Lower leg skin (tissue), 4 donors: Measurements from ENCODE around the gene TMEM163. TPM values are rescaled to one million over a fixed set of nuclear protein-coding genes. Genes with fewer than 3 reads are reported as not detected.

ENCODE experiments used
- DNase-seq, 2 donors: peaks; one replicate each; pipeline ENCODE4 v3.0.0-alpha.2; 2019; ENCODE audit warnings: low spot score in 2 of 2
- H3K4me3 ChIP-seq: fragments of 200-600 bp; sonication (generic); 2 replicates; pipeline ENCODE4 v1.5.1; 2017; ENCODE audit warnings: mild to moderate bottlenecking, low read depth; ENCODE audit not compliant: poor library complexity, severe bottlenecking
- CTCF ChIP-seq, 3 donors: fragments of 450-650 bp; IDR thresholded peaks; one replicate each; pipeline ENCODE4 v1.5.1; 2016; ENCODE audit warnings: antibody characterized with exemption in 3 of 3, mild to moderate bottlenecking in 3 of 3, moderate library complexity in 2 of 3
- POLR2A ChIP-seq, 2 donors: fragments of 450-650 bp; IDR thresholded peaks; one replicate each; pipeline ENCODE4 v1.6.1; 2016 to 2017; ENCODE audit warnings: antibody characterized with exemption in 2 of 2, mild to moderate bottlenecking in 1 of 2, moderate library complexity in 1 of 2
- WGBS, 2 donors: methylation state at CpG; one replicate each; pipeline ENCODE4 v1.1.5; 2018; 5-methylcytosine and 5-hydroxymethylcytosine counted together
- intact Hi-C: fragments of 100-400 bp; cut with DNase I; formaldehyde crosslinking; loops from one replicate; pipeline ENCODE4 v1.15.0; 2023; ENCODE audit warnings: low total_unique reads
- total RNA-seq, 4 donors: library from RNA; depleted of rRNA; stranded (reverse); fragments of >200 nt; gene quantifications; one replicate each; pipeline ENCODE4 v1.1.0, GENCODE V29; 2016

TMEM163 gene
- total RNA-seq, 4 donors from 2014 or later, result 0.19 to 0.46 TPM; not detected in 2

- 67 to 71% methylated on average over 4 of the region's 4 CpGs for WGBS, 2 donors
- no peak overlapping the region for H3K4me3 ChIP-seq
- DNase-seq, result no peak
- intact Hi-C loops, result no loop called here
- TF ChIP-seq POLR2A (IDR thresholded peaks at IDR 0.05), result no peak
- TF ChIP-seq CTCF (IDR thresholded peaks at IDR 0.05), result no peak
These were observed 2.7 kb downstream of the TMEM163 start for GRCh38 chr2:134715932-134716643.

GRCh38 chr2:134714228-134714627 lies 4.6 kb downstream of the TMEM163 start:
- WGBS, 2 donors, result 91 to 94% methylated on average over 2 of the region's 2 CpGs
- intact Hi-C loops, result no loop called here

GRCh38 chr2:134713606-134714005 lies 5.2 kb downstream of the TMEM163 start:
- DNase-seq, result no peak
- 83 to 86% methylated on average over 1 of the region's 1 CpG for WGBS, 2 donors
- H3K4me3 ChIP-seq, result no peak overlapping the region
- intact Hi-C loops, result no loop called here
- no peak for TF ChIP-seq CTCF (IDR thresholded peaks at IDR 0.05)

More at GRCh38 chr2:134714228-134714627, 4.6 kb downstream of the TMEM163 start:
- no peak for DNase-seq
- no peak overlapping the region for H3K4me3 ChIP-seq
- TF ChIP-seq CTCF (IDR thresholded peaks at IDR 0.05), result no peak
- no peak for TF ChIP-seq POLR2A (IDR thresholded peaks at IDR 0.05)

- intact Hi-C loops, result no loop called here
- no peak for TF ChIP-seq POLR2A (IDR thresholded peaks at IDR 0.05)
- no peak for TF ChIP-seq CTCF (IDR thresholded peaks at IDR 0.05)
- WGBS, 2 donors, result 80 to 85% methylated on average over 11 of the region's 11 CpGs
- H3K4me3 ChIP-seq, result no peak overlapping the region
- no peak for DNase-seq
These were observed 5.6 kb downstream of the TMEM163 start for GRCh38 chr2:134713176-134713575.

- TF ChIP-seq POLR2A (IDR thresholded peaks at IDR 0.05), result no peak
- TF ChIP-seq CTCF (IDR thresholded peaks at IDR 0.05), result no peak
- 80 to 81% methylated on average over 4 of the region's 4 CpGs for WGBS, 2 donors
- intact Hi-C loops, result no loop called here
- DNase-seq, result no peak
- no peak overlapping the region for H3K4me3 ChIP-seq
These were observed 6.1 kb downstream of the TMEM163 start for GRCh38 chr2:134712736-134713135.

GRCh38 chr2:134712299-134712698 lies 6.5 kb downstream of the TMEM163 start:
- DNase-seq, result no peak
- no peak overlapping the region for H3K4me3 ChIP-seq
- TF ChIP-seq CTCF (IDR thresholded peaks at IDR 0.05) (no peak), POLR2A (IDR thresholded peaks at IDR 0.05) (no peak)
- whole genome bisulfite sequencing, 2 donors, result 22 to 33% methylated on average over 3 of the region's 3 CpGs
- intact Hi-C loops, result no loop called here
